HG03039 (cell line): ENCODE measurements around the gene LPIN1.

Experiments
- ATAC-seq: cut with Tn5 transposase; IDR thresholded peaks from one replicate; pipeline ENCODE4 v1.9.1; 2021; ENCODE audit warnings: mild to moderate bottlenecking, moderate library complexity; ENCODE audit not compliant: unreplicated experiment

Gene LPIN1

GRCh38 chr2:11861044-11861443 lies 114.6 kb downstream of the LPIN1 start:
- no peak for ATAC-seq

DNA sequence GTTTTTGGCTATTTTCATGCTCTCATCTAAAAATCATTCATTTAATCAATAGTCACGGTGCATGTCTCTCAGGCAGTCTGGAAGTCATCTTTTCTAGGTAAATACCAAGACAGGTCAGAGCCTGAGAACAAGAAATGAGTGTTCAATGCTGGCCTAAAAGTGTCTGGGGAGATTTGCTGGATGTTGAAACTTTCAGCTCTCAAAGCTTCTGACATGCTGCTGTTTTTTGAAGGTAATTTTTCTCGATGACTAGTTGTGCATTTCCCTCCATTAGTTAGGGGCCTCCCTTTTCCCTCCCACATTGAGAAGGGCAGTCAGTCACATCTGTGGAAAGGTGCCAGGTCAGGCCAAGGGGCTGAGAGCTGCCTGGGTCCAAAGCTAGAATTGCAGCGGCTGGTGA lies 115.6 kb downstream of the LPIN1 start:
- ATAC-seq = peak; percentile 35

DNA sequence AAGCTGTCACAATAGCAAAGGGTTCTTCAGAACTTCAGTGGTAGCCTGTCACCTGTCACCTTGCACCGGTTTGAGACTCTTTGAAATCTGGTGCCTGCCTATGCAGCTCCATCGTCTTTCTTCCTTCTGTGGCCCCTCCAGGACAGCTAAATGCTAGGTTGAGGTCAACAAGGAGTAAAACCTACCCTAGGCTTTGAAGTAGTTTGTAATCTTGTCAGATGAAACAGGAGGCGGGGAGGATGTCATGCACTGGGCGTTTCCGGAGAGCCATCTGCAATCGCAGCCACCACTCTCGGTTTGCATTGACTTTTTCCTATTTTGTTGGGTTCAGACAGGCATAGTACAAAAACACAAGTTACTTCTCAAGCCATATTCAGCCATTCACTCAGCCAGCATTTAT lies 116.7 kb downstream of the LPIN1 start:
- peak; percentile 27 for ATAC-seq

- ATAC-seq = peak; percentile 30
These were observed 117.3 kb downstream of the LPIN1 start for GRCh38 chr2:11863513-11864328.

GRCh38 chr2:11864724-11865123 lies 118.3 kb downstream of the LPIN1 start:
- ATAC-seq = no peak

GRCh38 chr2:11865378-11865777 lies 118.9 kb downstream of the LPIN1 start:
- no peak for ATAC-seq

- no peak for ATAC-seq
These were observed 119.4 kb downstream of the LPIN1 start for GRCh38 chr2:11865805-11866204.

DNA sequence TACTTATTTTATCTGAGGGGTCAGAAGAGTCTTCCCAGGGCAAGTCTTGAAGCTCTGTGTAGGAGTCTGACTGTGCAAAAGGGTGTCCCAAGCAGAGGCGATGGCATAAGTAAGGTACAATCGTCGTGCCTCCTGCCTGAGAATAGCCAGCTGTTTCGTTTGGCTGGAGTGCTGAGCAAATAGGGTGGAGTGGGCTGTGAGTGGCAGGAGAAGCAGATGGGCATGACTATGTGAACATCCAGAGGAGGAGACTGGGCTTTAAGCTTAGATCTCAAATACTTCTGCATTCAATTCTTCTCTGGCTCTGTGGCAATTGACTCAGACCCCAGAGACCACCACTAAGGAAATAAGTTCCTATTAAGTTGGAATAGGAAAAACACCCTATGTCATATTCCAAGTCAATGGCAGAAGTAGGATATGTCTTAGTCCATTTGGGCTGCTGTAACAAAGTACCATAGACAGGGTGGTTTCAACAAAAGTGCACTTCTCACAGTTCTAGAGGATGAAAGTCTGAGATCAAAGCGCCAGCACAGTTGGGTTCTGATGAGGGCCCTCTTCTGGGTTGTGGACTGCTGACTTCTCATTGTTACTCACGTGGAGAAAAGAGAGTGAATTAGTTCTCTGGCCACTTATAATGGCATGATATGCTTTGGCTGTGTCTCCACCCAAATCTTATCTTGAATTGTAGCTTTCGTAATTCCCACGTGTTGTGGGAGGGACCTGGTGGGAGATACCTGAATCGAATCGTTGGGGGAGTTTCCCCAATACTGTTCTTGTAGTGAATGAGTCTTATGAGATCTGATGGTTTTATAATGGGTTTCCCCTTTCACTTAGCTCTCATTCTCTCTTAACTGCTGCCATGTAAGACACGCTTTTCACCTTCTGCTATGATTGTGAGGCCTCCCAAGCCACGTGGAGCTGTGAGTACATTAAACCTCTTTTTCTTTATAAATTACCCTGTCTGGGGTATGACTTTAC lies 120.2 kb downstream of the LPIN1 start:
- no peak for ATAC-seq

- ATAC-seq = no peak
These were observed 121.5 kb downstream of the LPIN1 start for GRCh38 chr2:11867926-11868325.

DNA sequence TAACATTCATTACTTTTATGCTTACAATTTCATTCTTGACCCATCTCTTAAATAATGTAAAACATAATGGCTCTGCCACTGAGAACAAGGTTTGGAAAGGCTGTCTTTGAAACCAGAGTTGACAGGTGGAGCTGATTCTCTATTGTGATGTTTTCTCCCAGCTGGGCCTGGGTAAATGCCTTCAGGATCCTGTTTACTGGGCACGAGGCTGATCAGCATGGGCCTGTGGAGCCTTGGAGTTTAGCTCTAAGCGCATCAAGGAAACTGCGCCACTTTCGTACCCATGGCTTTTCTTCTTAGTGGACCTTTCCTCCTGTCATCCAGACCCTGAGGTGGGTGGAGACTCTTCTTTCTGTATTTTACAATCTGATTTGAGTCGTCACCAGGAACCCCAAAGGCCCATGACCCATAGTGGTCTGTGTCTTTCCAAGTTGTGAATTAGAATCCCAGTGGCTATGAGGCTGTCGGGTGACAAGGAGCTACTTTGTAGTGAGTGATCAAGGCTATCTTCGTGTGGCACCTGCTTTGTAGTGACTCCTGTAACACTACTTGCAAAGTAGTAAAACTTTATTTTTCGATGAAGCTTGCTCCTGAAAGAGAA lies 123.1 kb downstream of the LPIN1 start:
- ATAC-seq = no peak

DNA sequence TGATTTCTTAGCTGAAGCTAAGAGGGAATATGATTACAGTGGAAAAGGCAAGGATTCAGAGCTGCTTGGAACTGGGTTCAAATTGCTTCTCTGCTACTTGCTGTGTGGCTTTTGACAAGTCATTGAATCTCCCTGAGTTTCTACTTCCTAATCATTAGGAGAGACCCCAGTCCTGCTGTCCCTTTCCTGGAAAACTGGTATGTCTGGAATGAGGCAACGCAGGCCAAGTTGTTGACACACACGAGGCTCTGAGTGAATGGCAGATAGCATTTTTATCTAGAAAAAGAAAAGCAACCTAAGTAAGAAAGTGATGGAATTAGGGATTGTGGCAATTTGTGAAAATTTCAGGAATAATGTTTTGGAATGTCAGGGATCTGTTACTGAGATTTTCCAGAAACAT lies 123.6 kb downstream of the LPIN1 start:
- no peak for ATAC-seq

GRCh38 chr2:11870584-11870983 lies 124.2 kb downstream of the LPIN1 start:
- peak; percentile 40 for ATAC-seq

GRCh38 chr2:11871421-11871820 lies 125.0 kb downstream of the LPIN1 start:
- no peak for ATAC-seq

DNA sequence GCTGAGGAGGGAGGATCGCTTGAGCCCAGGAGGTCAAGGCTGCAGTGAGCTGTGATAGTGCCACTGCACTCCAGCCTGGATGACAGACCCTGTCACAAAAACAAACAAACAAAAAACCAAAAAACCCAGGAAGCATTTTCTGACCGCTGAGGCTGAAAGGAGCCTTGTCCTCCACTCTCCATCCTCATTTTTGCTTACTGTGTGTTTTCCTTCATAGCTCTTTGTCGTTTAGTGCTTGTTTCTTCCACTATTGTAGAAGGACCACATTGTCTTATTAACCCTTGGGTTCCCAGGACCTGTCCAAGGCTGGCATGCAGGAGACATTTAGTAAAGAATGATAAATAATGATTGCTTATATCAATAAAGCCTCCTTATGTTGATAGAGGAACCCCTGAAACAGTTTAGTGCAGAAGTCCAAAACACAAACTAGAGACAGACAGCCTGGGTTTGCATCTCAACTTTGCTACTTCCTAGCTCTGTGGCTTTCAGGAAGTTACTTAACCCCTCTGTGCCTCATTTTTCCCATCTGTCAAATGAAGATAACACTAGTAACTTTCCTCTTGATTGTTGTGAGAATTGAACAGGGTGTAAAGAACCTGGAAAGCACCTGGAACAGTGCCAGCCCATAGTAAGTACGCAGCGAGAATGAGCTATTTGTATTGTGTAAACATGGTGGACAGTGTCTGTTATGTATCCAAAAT lies 126.0 kb downstream of the LPIN1 start:
- ATAC-seq = no peak

DNA sequence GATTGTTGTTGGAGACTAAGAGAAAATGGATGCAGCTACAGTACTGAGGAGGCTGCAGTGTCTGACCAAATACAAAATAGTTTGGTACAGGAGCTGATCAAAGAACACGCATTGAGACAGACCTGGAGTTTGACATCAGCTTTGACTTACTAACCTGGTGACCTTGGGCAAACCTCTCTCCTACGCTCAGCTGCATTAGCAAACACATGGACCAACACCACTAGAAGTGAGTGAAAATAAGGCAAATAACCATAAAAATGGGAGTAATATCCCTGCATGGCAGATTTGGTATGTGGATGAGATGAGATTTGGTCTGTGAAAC lies 126.5 kb downstream of the LPIN1 start:
- no peak for ATAC-seq

DNA sequence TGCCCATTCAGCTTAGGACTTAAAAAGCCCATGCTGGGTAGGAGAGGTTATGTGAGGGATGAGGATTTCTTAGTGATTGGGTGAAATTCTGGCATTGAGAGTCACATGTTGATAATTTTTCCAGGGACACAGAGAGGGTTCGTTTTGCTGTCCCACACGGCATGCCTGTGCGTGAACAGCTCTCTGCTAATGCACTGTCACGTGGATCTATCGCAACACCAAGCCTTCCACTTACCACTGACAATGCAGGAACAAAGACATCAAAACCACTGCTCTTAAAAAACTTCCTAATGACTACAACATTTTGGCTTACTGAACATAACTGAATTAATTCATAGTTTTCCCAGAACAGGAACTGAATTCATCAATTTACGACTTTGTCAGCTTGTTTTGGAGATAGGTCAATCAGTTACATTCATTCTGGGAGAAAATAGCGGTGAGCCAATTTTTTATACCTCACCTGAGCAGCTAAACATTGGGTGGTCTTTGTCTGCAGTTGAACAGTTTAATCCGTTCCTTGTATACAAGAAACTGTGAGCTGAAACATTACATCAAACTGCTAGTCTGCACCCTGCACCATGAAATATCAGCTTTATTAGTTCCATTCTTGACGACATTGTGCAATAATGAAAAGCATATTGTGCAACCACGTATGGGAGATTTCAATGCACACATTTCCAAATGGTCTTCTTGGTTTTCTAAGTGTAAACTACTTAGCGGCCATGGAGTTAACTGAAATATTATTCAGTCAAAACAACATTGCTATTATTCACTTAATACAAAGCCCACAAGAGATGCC lies 127.1 kb downstream of the LPIN1 start:
- no peak for ATAC-seq

- ATAC-seq = no peak
These were observed 128.4 kb downstream of the LPIN1 start for GRCh38 chr2:11874861-11875260.

GRCh38 chr2:11875481-11875880 lies 129.0 kb downstream of the LPIN1 start:
- no peak for ATAC-seq

GRCh38 chr2:11876436-11876835 lies 130.0 kb downstream of the LPIN1 start:
- ATAC-seq = no peak

GRCh38 chr2:11876889-11877288 lies 130.5 kb downstream of the LPIN1 start:
- ATAC-seq = no peak
